Prostate gland (tissue), 2 donors: ENCODE results near the gene PAX6. TPM values are rescaled to one million over a fixed set of nuclear protein-coding genes. Genes with fewer than 3 reads are reported as not detected.

Experiments used
- DNase-seq: peaks from one replicate; pipeline ENCODE4 v3.0.0-alpha.2; 2019; ENCODE audit warnings: low spot score
- H3K27ac ChIP-seq, 2 donors: fragments of 200-600 bp; sonication (generic); 2 replicates each; pipeline ENCODE4 v1.5.1; 2017 to 2019
- H3K27me3 ChIP-seq: fragments of 200-600 bp; sonication (generic); replicated peaks from 2 replicates; pipeline ENCODE4 v1.5.1; 2019; ENCODE audit not compliant: insufficient read depth
- H3K36me3 ChIP-seq, 2 donors: fragments of 200-600 bp; sonication (generic); 1 replicate in 1 of 2; 2 replicates in 1 of 2; pipeline versions ENCODE4 v1.5.1 to v1.8.1; 2017 to 2019
- H3K4me1 ChIP-seq: fragments of 200-600 bp; sonication (generic); replicated peaks from 2 replicates; pipeline ENCODE4 v1.5.1; 2019
- H3K4me3 ChIP-seq, 2 donors: fragments of 200-600 bp; sonication (generic); 2 replicates each; pipeline ENCODE4 v1.5.1; 2017 to 2019
- H3K9me3 ChIP-seq: fragments of 200-600 bp; sonication (generic); 2 replicates; pipeline ENCODE4 v1.5.1; 2017
- CTCF ChIP-seq, 4 experiments: fragments of 200-600 bp in 2 of 4; fragments of 450-650 bp in 2 of 4; sonication (generic) in 2 of 4; IDR thresholded peaks; 1 replicate in 3 of 4; 2 replicates in 1 of 4; pipeline ENCODE4 v1.5.1; 2016 to 2019; ENCODE audit warnings: antibody characterized with exemption in 4 of 4, mild to moderate bottlenecking in 2 of 4, moderate library complexity in 2 of 4
- POLR2A ChIP-seq: fragments of 450-650 bp; IDR thresholded peaks from one replicate; pipeline ENCODE4 v1.6.1; 2016; ENCODE audit warnings: antibody characterized with exemption, mild to moderate bottlenecking
- POLR2AphosphoS5 ChIP-seq: sonication (generic); formaldehyde crosslinking; IDR thresholded peaks from one replicate; pipeline ENCODE4 v1.6.1; 2017; ENCODE audit warnings: antibody characterized with exemption
- WGBS: methylation state at CpG from one replicate; pipeline ENCODE4 v1.1.5; 2018; 5-methylcytosine and 5-hydroxymethylcytosine counted together
- intact Hi-C: fragments of 100-400 bp; cut with DNase I; formaldehyde crosslinking; loops from one replicate; pipeline ENCODE4 v1.14.2; 2022
- total RNA-seq, 2 donors: library from RNA; depleted of rRNA; stranded (reverse); fragments of >200 nt; gene quantifications; one replicate each; pipeline ENCODE4 v1.1.0, GENCODE V29; 2016

The PAX6 gene
- total RNA-seq, 2 donors from 2014 or later, result 0.80 TPM; not detected in 1

- intact Hi-C loops, result no loop called here
Observed at GRCh38 chr11:31825838-31826484, 14.8 kb upstream of the PAX6 start.

GRCh38 chr11:31824879-31825837 lies 14.0 kb upstream of the PAX6 start:
- intact Hi-C loops, result no loop called here
- no peak for DNase-seq
- Histone ChIP-seq H3K27ac (no peak overlapping the region), H3K36me3 (no peaks in the 10 kb centered on the region), H3K4me3 (no peak overlapping the region), H3K9me3 (no peaks in the 10 kb centered on the region), H3K27me3 (peaks cover 61% of the 10 kb centered on the region), H3K4me1 (no peaks in the 10 kb centered on the region)
- WGBS, result 11% methylated on average over 52 of the region's 52 CpGs
- no peak for TF ChIP-seq POLR2AphosphoS5
- no peak for TF ChIP-seq POLR2A
- no peak for TF ChIP-seq CTCF (IDR thresholded peaks at IDR 0.05)

More at GRCh38 chr11:31825838-31826484, 14.8 kb upstream of the PAX6 start:
- no peak overlapping the region for H3K27ac ChIP-seq
- H3K27me3 ChIP-seq, result peaks cover 55% of the 10 kb centered on the region
- TF ChIP-seq POLR2A, result no peak
- no peak for TF ChIP-seq CTCF (IDR thresholded peaks at IDR 0.05)
- TF ChIP-seq POLR2AphosphoS5, result no peak
- DNase-seq, result no peak
- no peaks in the 10 kb centered on the region for H3K36me3 ChIP-seq
- no peaks in the 10 kb centered on the region for H3K9me3 ChIP-seq
- WGBS, result 4% methylated on average over 27 of the region's 37 CpGs
- no peaks in the 10 kb centered on the region for H3K4me1 ChIP-seq
- H3K4me3 ChIP-seq, result no peak overlapping the region

- DNase-seq, result no peak
- H3K27ac ChIP-seq, result no peak overlapping the region
- peaks cover 69% of the 10 kb centered on the region for H3K27me3 ChIP-seq
- H3K9me3 ChIP-seq, result no peaks in the 10 kb centered on the region
- H3K4me1 ChIP-seq, result no peaks in the 10 kb centered on the region
- intact Hi-C loops, result no loop called here
- WGBS, result 9% methylated on average over 18 of the region's 18 CpGs
- TF ChIP-seq POLR2AphosphoS5 (no peak), POLR2A (no peak), CTCF (IDR thresholded peaks at IDR 0.05) (no peak)
- no peaks in the 10 kb centered on the region for H3K36me3 ChIP-seq
- no peak overlapping the region for H3K4me3 ChIP-seq
Observed at GRCh38 chr11:31824332-31824878, 13.3 kb upstream of the PAX6 start.

GRCh38 chr11:31823644-31824331 lies 12.7 kb upstream of the PAX6 start:
- no peak overlapping the region for H3K27ac ChIP-seq
- H3K27me3 ChIP-seq, result peaks cover 72% of the 10 kb centered on the region
- intact Hi-C loops, result no loop called here
- no peak for DNase-seq
- TF ChIP-seq CTCF (IDR thresholded peaks at IDR 0.05) (no peak), POLR2A (no peak), POLR2AphosphoS5 (no peak)
- H3K4me1 ChIP-seq, result no peaks in the 10 kb centered on the region
- H3K36me3 ChIP-seq, result no peaks in the 10 kb centered on the region
- 14% methylated on average over 24 of the region's 24 CpGs for WGBS
- no peak overlapping the region for H3K4me3 ChIP-seq
- H3K9me3 ChIP-seq, result no peaks in the 10 kb centered on the region
